Thyroid gland (tissue), 4 donors: ENCODE results near the gene GCH1. TPM values are rescaled to one million over a fixed set of nuclear protein-coding genes. Genes with fewer than 3 reads are reported as not detected.

ENCODE experiments used
- DNase-seq, 2 donors: peaks; one replicate each; pipeline ENCODE4 v3.0.0-alpha.2; 2019
- H3K27ac ChIP-seq, 3 donors: fragments of 200-600 bp; sonication (generic); 1 replicate in 2 of 3; 2 replicates in 1 of 3; pipeline ENCODE4 v1.5.1; 2016 to 2019; ENCODE audit warnings: mild to moderate bottlenecking in 1 of 3, moderate library complexity in 1 of 3
- H3K27me3 ChIP-seq: fragments of 200-600 bp; sonication (generic); one replicate; pipeline ENCODE4 v1.5.1; 2019
- H3K36me3 ChIP-seq, 2 donors: fragments of 200-600 bp; sonication (generic); one replicate each; pipeline ENCODE4 v1.5.1; 2016 to 2019
- H3K4me1 ChIP-seq, 2 donors: fragments of 200-600 bp; sonication (generic); one replicate each; pipeline ENCODE4 v1.5.1; 2017 to 2019
- H3K4me3 ChIP-seq, 3 donors: fragments of 200-600 bp; sonication (generic); replicated peaks in 1 of 3; 1 replicate in 2 of 3; 2 replicates in 1 of 3; pipeline ENCODE4 v1.5.1; 2016; ENCODE audit warnings: mild to moderate bottlenecking in 1 of 3
- H3K9me3 ChIP-seq: fragments of 200-600 bp; sonication (generic); one replicate; pipeline ENCODE4 v1.5.1; 2017
- CTCF ChIP-seq, 6 experiments: fragments of 200-600 bp in 3 of 6; fragments of 450-650 bp in 3 of 6; sonication (generic) in 3 of 6; IDR thresholded peaks; one replicate each; pipeline ENCODE4 v1.5.1; 2016 to 2019; ENCODE audit warnings: antibody characterized with exemption in 6 of 6, mild to moderate bottlenecking in 2 of 6, inconsistent platforms in 1 of 6, moderate library complexity in 1 of 6
- POLR2A ChIP-seq, 2 donors: fragments of 450-650 bp; IDR thresholded peaks; one replicate each; pipeline ENCODE4 v1.6.1; 2017; ENCODE audit warnings: antibody characterized with exemption in 2 of 2, mild to moderate bottlenecking in 2 of 2, moderate library complexity in 1 of 2
- WGBS, 2 donors: methylation state at CpG; one replicate each; pipeline ENCODE4 v1.1.5; 2017; 5-methylcytosine and 5-hydroxymethylcytosine counted together
- intact Hi-C: fragments of 100-400 bp; cut with DNase I; formaldehyde crosslinking; loops from one replicate; pipeline ENCODE4 v1.15.1; 2023
- total RNA-seq, 4 donors: library from RNA; depleted of rRNA; stranded (reverse); fragments of >200 nt; gene quantifications; one replicate each; pipeline ENCODE4 v1.2.3, GENCODE V29; 2016

Gene GCH1
- total RNA-seq, 4 donors from 2014 or later: 5.2 to 7.8 (median 7.4) TPM

GRCh38 chr14:54806616-54807015 is 96.0 kb downstream of the GCH1 start:
- H3K9me3 ChIP-seq: no peaks in the 10 kb centered on the region
- DNase-seq: no peak
- no peak overlapping the region for H3K27ac ChIP-seq
- peaks cover 0 to 6% of the 10 kb centered on the region in 2 donors for H3K4me1 ChIP-seq
- TF ChIP-seq CTCF (IDR thresholded peaks at IDR 0.05): no peak
- TF ChIP-seq POLR2A (IDR thresholded peaks at IDR 0.05): no peak
- H3K27me3 ChIP-seq: no peaks in the 10 kb centered on the region
- WGBS, 2 donors: 92% methylated on average over 10 of the region's 10 CpGs
- no peaks in the 10 kb centered on the region for H3K36me3 ChIP-seq
- intact Hi-C loops: loop anchor here (5.0 kb wide), 1 partner anchor 244 kb away; no protein-coding TSS in a partner anchor
- no peak overlapping the region for H3K4me3 ChIP-seq

- TF ChIP-seq CTCF (IDR thresholded peaks at IDR 0.05) (peak; percentile 78 to 94 (median 86)), POLR2A (IDR thresholded peaks at IDR 0.05) (no peak)
- Histone ChIP-seq H3K9me3 (no peaks in the 10 kb centered on the region), H3K27ac (no peak overlapping the region), H3K27me3 (no peaks in the 10 kb centered on the region), H3K4me3 (no peak overlapping the region), H3K36me3 (no peaks in the 10 kb centered on the region), H3K4me1 (peaks cover 0 to 6% of the 10 kb centered on the region in 2 donors)
- DNase-seq: peak; percentile 82 to 88
- intact Hi-C loops: loop anchor here (5.0 kb wide), 1 partner anchor 243 kb away; no protein-coding TSS in a partner anchor
- WGBS, 2 donors: 30 to 34% methylated on average over 23 of the region's 23 CpGs
Observed at GRCh38 chr14:54805445-54806322, 96.9 kb downstream of the GCH1 start.

GRCh38 chr14:54805070-54805444 is 97.6 kb downstream of the GCH1 start:
- Histone ChIP-seq H3K27ac (no peak overlapping the region), H3K27me3 (no peaks in the 10 kb centered on the region), H3K4me3 (no peak overlapping the region), H3K36me3 (no peaks in the 10 kb centered on the region), H3K9me3 (no peaks in the 10 kb centered on the region), H3K4me1 (peaks cover 0 to 6% of the 10 kb centered on the region in 2 donors)
- TF ChIP-seq POLR2A (IDR thresholded peaks at IDR 0.05) (no peak), CTCF (IDR thresholded peaks at IDR 0.05) (no peak)
- DNase-seq: no peak
- intact Hi-C loops: loop anchor here (5.0 kb wide), 1 partner anchor 243 kb away; no protein-coding TSS in a partner anchor
- 52 to 55% methylated on average over 6 of the region's 6 CpGs for WGBS, 2 donors

- no peak overlapping the region for H3K4me3 ChIP-seq
- H3K9me3 ChIP-seq: no peaks in the 10 kb centered on the region
- H3K27ac ChIP-seq: no peak overlapping the region
- no peaks in the 10 kb centered on the region for H3K27me3 ChIP-seq
- peaks cover 0 to 6% of the 10 kb centered on the region in 2 donors for H3K4me1 ChIP-seq
- no peak for TF ChIP-seq POLR2A (IDR thresholded peaks at IDR 0.05)
- no peak for TF ChIP-seq CTCF (IDR thresholded peaks at IDR 0.05)
- H3K36me3 ChIP-seq: no peaks in the 10 kb centered on the region
- DNase-seq: no peak
- intact Hi-C loops: loop anchor here (5.0 kb wide), 1 partner anchor 242 kb away; no protein-coding TSS in a partner anchor
- WGBS, 2 donors: 63 to 78% methylated on average over 16 of the region's 16 CpGs
Observed at GRCh38 chr14:54804538-54805041, 98.0 kb downstream of the GCH1 start.
